HCT116 (cell line): ENCODE data around the gene SSBP1. TPM values are rescaled to one million over a fixed set of nuclear protein-coding genes. Genes with fewer than 3 reads are reported as not detected.
"Not testable (repeated sequence)": the region's sequence is repeated elsewhere in the genome, so short reads cannot be mapped to it uniquely, and the experiment has no call there.

ENCODE experiments used
- ATAC-seq: fragments of 200-7000 bp; cut with Tn5 transposase; 2 replicates; pipeline ENCODE4 v1.9.1; 2020; ENCODE audit warnings: mild to moderate bottlenecking, moderate library complexity
- BruUV-seq: library from RNA; stranded (reverse); fragments of 400-500 nt; replicated peaks from 2 replicates; lab custom pipeline; 2021; lab: Mats Ljungman, UMichigan
- CTCF ChIA-PET: fragments of 300-600 bp; sonication (Branson Sonifier 250); formaldehyde crosslinking; loops from one replicate; lab custom pipeline; 2021; ENCODE audit warnings: antibody characterized with exemption; lab: Charles Lee
- POLR2A ChIA-PET: fragments of 300-600, 350-600 bp; sonication (Branson Sonifier 250); formaldehyde crosslinking; loops from one replicate; lab custom pipeline; 2021; ENCODE audit warnings: antibody characterized with exemption; lab: Charles Lee
- RAD21 ChIA-PET, 2 experiments: fragments of 300-600 bp; sonication (Branson Sonifier 250); formaldehyde crosslinking; loops; one replicate each; lab custom pipeline; 2023; ENCODE audit warnings: low total read pairs in 2 of 2; ENCODE audit not compliant: uncharacterized antibody in 2 of 2, unreplicated experiment in 2 of 2, low non-redundant PET in 1 of 2; lab: Charles Lee
- DNase-seq: peaks from one replicate; pipeline ENCODE4 v3.0.0-alpha.2; 2010; ENCODE audit warnings: low read depth, low spot score
- H2AFZ ChIP-seq: fragments of 200-600 bp; shearing (Covaris generic), sonication (generic); 2 replicates; pipeline ENCODE4 v1.6.1; 2017; ENCODE audit warnings: low read depth, mixed run types, mixed read lengths, antibody characterized with exemption, low read length; ENCODE audit not compliant: poor library complexity, severe bottlenecking
- H3K27ac ChIP-seq: 2 replicates; pipeline ENCODE4 v1.5.1; 2012; ENCODE audit warnings: low read depth, low read length
- H3K27me3 ChIP-seq: fragments of 200-600 bp; sonication (generic); 2 replicates; pipeline ENCODE4 v1.6.1; 2016; ENCODE audit warnings: mixed run types, low read length, mixed read lengths; ENCODE audit not compliant: insufficient read depth
- H3K36me3 ChIP-seq, 2 experiments: fragments of 200-500 bp in 1 of 2; fragments of 200-600 bp in 1 of 2; sonication (Bioruptor generic) in 1 of 2; sonication (generic) in 1 of 2; 2 replicates each; pipeline versions ENCODE4 v1.5.1 to v1.6.1; 2014 to 2016; ENCODE audit warnings: low read length in 2 of 2, inconsistent platforms in 1 of 2, mixed read lengths in 1 of 2, mixed run types in 1 of 2; ENCODE audit not compliant: insufficient read depth in 2 of 2, control insufficient read depth in 1 of 2
- H3K4me1 ChIP-seq, 2 experiments: fragments of 200-600 bp in 1 of 2; sonication (generic) in 1 of 2; 2 replicates each; pipeline versions ENCODE4 v1.5.1 to v1.6.1; 2012 to 2017; ENCODE audit warnings: low read length in 2 of 2, inconsistent platforms in 1 of 2, mild to moderate bottlenecking in 1 of 2, mixed read lengths in 1 of 2, mixed run types in 1 of 2, moderate library complexity in 1 of 2; ENCODE audit not compliant: insufficient read depth in 2 of 2, control insufficient read depth in 1 of 2
- H3K4me2 ChIP-seq: fragments of 200-600 bp; sonication (generic); 2 replicates; pipeline ENCODE4 v1.6.1; 2017; ENCODE audit warnings: mixed run types, low read length, mixed read lengths
- H3K4me3 ChIP-seq, 2 experiments: fragments of 200-600 bp in 1 of 2; sonication (generic) in 1 of 2; replicated peaks in 1 of 2; 2 replicates each; pipeline ENCODE4 v1.5.1; 2011 to 2016; ENCODE audit warnings: low read length in 2 of 2, control low read depth in 1 of 2, low read depth in 1 of 2, mild to moderate bottlenecking in 1 of 2, mixed read lengths in 1 of 2, mixed run types in 1 of 2
- H3K79me2 ChIP-seq: fragments of 200-600 bp; sonication (generic); 2 replicates; pipeline ENCODE4 v1.6.1; 2017; ENCODE audit warnings: mild to moderate bottlenecking, mixed run types, low read length, moderate library complexity, mixed read lengths; ENCODE audit not compliant: insufficient read depth
- H3K9ac ChIP-seq: fragments of 200-600 bp; sonication (generic); 2 replicates; pipeline ENCODE4 v1.6.1; 2016; ENCODE audit warnings: low read length, mixed read lengths
- H3K9me2 ChIP-seq: fragments of 200-600 bp; sonication (generic), shearing (Covaris generic); 2 replicates; pipeline ENCODE4 v1.6.1; 2017; ENCODE audit warnings: mixed run types, mild to moderate bottlenecking, moderate library complexity; ENCODE audit not compliant: insufficient read depth
- H3K9me3 ChIP-seq, 2 experiments: fragments of 200-500 bp in 1 of 2; fragments of 200-600 bp in 1 of 2; sonication (Bioruptor generic) in 1 of 2; sonication (generic) in 1 of 2; 2 replicates each; pipeline ENCODE4 v1.6.1; 2014 to 2017; ENCODE audit warnings: low read length in 2 of 2, mixed read lengths in 2 of 2, inconsistent platforms in 1 of 2, low read depth in 1 of 2, mild to moderate bottlenecking in 1 of 2, mixed run types in 1 of 2, moderate library complexity in 1 of 2; ENCODE audit not compliant: control insufficient read depth in 1 of 2, insufficient read depth in 1 of 2
- H4K20me1 ChIP-seq: fragments of 200-600 bp; sonication (generic), shearing (Covaris generic); 2 replicates; pipeline ENCODE4 v1.6.1; 2017; ENCODE audit warnings: mixed run types, mild to moderate bottlenecking, moderate library complexity; ENCODE audit not compliant: insufficient read depth
- CBX3 ChIP-seq: IDR thresholded peaks from 2 replicates; pipeline ENCODE4 v1.6.1; 2012; ENCODE audit warnings: low read depth
- ELF1 ChIP-seq: IDR thresholded peaks from 2 replicates; pipeline ENCODE4 v1.6.1; 2012; ENCODE audit warnings: low read depth, borderline replicate concordance
- POLR2AphosphoS5 ChIP-seq: IDR thresholded peaks from 2 replicates; pipeline ENCODE4 v1.6.1; 2011; ENCODE audit warnings: mild to moderate bottlenecking, low read depth, low read length, moderate library complexity
- REST ChIP-seq: IDR thresholded peaks from 2 replicates; pipeline ENCODE4 v1.6.1; 2012; ENCODE audit warnings: low read depth
- SP1 ChIP-seq: IDR thresholded peaks from 2 replicates; pipeline ENCODE4 v1.6.1; 2012; ENCODE audit warnings: low read depth
- YY1 ChIP-seq: IDR thresholded peaks from 2 replicates; pipeline ENCODE4 v1.6.1; 2011; ENCODE audit warnings: low read length, low read depth, moderate library complexity, mild to moderate bottlenecking; ENCODE audit not compliant: insufficient replicate concordance; ENCODE audit errors: extremely low read depth
- intact Hi-C: fragments of 100-400 bp; cut with micrococcal nuclease; formaldehyde crosslinking; loops from 2 replicates; pipeline ENCODE4 v1.10.0; 2022
- total RNA-seq: library from RNA; stranded (reverse); gene quantifications from one replicate; pipeline ENCODE4 v1.2.1, GENCODE V29; 2021; ENCODE audit not compliant: unreplicated experiment

Gene SSBP1
- total RNA-seq, 1 experiment from 2014 or later, result 171 TPM

GRCh38 chr7:141763797-141764196, 25.6 kb downstream of the SSBP1 start, which contains the start of gene TAS2R3 (continued):
- TF ChIP-seq REST (no peak), YY1 (no peak), ELF1 (no peak), CBX3 (no peak), SP1 (no peak), POLR2AphosphoS5 (no peak)

GRCh38 chr7:141770083-141770583, 32.0 kb downstream of the SSBP1 start:
- POLR2A ChIA-PET, ATAC-seq, RAD21 ChIA-PET: not testable (repeated sequence)

More at GRCh38 chr7:141770083-141770583, 32.0 kb downstream of the SSBP1 start:
- H3K4me1 ChIP-seq, H4K20me1 ChIP-seq, DNase-seq, H3K27me3 ChIP-seq, BruUV-seq, H2AFZ ChIP-seq, H3K4me3 ChIP-seq, intact Hi-C loops, H3K9ac ChIP-seq, H3K27ac ChIP-seq, H3K4me2 ChIP-seq, H3K9me3 ChIP-seq, H3K9me2 ChIP-seq, H3K36me3 ChIP-seq, H3K79me2 ChIP-seq: not testable (repeated sequence)
- CTCF ChIA-PET, result interaction anchor here (1.4 kb wide), 1 partner anchor 16 kb away, joined by 4 read pairs; no protein-coding TSS in a partner anchor
